ENCODE results near the gene C19orf81.

- TF ChIP-seq CTCF (IDR thresholded peaks at IDR 0.05) (no peak), POLR2A (IDR thresholded peaks at IDR 0.05) (no peak)
Measured at GRCh38 chr19:50657222-50657669, 8.0 kb downstream of the C19orf81 start.

Measured in adrenal gland (tissue), 5 donors.